AG04450 (cell line): ENCODE results near the gene ATG10. TPM values are rescaled to one million over a fixed set of nuclear protein-coding genes. Genes with fewer than 3 reads are reported as not detected.
A peak's percentile ranks its signal among the peaks of the same experiment; 100 is the strongest.

Experiments used
- CTCF ChIA-PET: fragments of 300-600, 350-600 bp; formaldehyde crosslinking; extraction: SDS; loops from one replicate; lab custom pipeline; 2022; ENCODE audit warnings: antibody characterized with exemption, inconsistent platforms; lab: Charles Lee
- POLR2A ChIA-PET: fragments of 350-600 bp; formaldehyde crosslinking; extraction: SDS; loops from one replicate; lab custom pipeline; 2021; ENCODE audit warnings: antibody characterized with exemption, inconsistent platforms; lab: Yijun Ruan, JAX
- DNase-seq: peaks from one replicate; pipeline ENCODE4 v3.0.0-alpha.2; 2011; ENCODE audit warnings: low read depth, low spot score
- H3K27ac ChIP-seq: one replicate; pipeline ENCODE4 v1.5.1; 2012; ENCODE audit warnings: low read depth, low read length, control low read depth
- H3K27me3 ChIP-seq: one replicate; pipeline ENCODE4 v1.6.0; 2012; ENCODE audit warnings: low read length; ENCODE audit not compliant: control insufficient read depth, insufficient read depth
- H3K4me3 ChIP-seq: 2 replicates; pipeline ENCODE4 v1.5.1; 2011; ENCODE audit warnings: mild to moderate bottlenecking, low read depth, low read length, control low read depth
- H3K9me3 ChIP-seq: 2 replicates; pipeline ENCODE4 v1.5.1; 2012; ENCODE audit warnings: low read length; ENCODE audit not compliant: control insufficient read depth, insufficient read depth
- CTCF ChIP-seq: IDR thresholded peaks from 2 replicates; pipeline ENCODE4 v1.5.1; 2011; ENCODE audit warnings: low read depth, low read length, control low read depth, inconsistent platforms
- polyA plus RNA-seq: library from polyadenylated mRNA; depleted of rRNA; stranded (reverse); fragments of >200 nt; gene quantifications from 2 replicates; pipeline ENCODE4 v1.2.3, GENCODE V29; 2011

The ATG10 gene
- polyA plus RNA-seq, 1 experiment: 4.1 TPM

- Histone ChIP-seq H3K27ac (no peak overlapping the region), H3K4me3 (no peak overlapping the region), H3K9me3 (no peaks in the 10 kb centered on the region), H3K27me3 (no peaks in the 10 kb centered on the region)
- ChIA-PET POLR2A (interaction anchor here (0.6 to 2.0 kb wide), 4 partner anchors 314 to 429 kb away, joined by 3 to 18 read pairs (median 12); partner anchors contain the start of gene SSBP2), CTCF (interaction anchor here (0.6 to 2.6 kb wide), 36 partner anchors 8 to 867 kb away, joined by 3 to 27 read pairs (median 4); partner anchors contain the start of genes SSBP2 and ZCCHC9)
- DNase-seq: peak; percentile 83
- TF ChIP-seq CTCF: peak; percentile 78
Observed at GRCh38 chr5:82165740-82166530, 194.1 kb downstream of the ATG10 start.

DNA sequence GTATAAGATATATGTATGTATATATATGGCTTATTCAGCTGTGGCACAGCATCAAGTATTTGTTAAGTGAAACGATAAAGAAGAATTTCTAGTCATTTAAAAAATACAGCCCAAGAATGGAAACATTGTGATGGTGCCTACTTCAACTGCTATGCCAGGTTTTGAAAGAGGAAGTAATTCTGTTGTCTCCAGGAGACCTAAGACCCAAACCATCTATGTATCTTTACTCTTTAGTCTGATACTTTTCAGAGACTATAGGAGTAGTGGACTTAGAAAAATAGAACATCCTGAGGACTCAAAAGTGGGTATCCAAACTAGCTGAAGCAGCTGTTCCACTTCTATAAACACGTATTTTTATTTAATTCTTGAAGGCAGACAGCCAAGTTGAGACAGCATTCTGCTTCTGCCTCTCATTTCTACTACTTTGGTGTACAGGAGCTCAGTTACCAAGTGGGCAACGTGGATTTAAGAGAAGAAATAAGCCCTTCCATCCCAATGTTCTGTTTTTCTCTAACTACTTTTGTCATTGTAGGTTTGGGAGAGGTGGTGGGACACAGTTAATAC lies 195.6 kb downstream of the ATG10 start:
- Histone ChIP-seq H3K27ac (no peak overlapping the region), H3K27me3 (no peaks in the 10 kb centered on the region), H3K9me3 (no peaks in the 10 kb centered on the region), H3K4me3 (no peak overlapping the region)
- TF ChIP-seq CTCF: no peak
- POLR2A ChIA-PET: no interaction called here
- CTCF ChIA-PET: interaction anchor here (0.6 to 1.9 kb wide), 3 partner anchors 60 to 1554 kb away, joined by 3 to 5 read pairs (median 4); partner anchors contain the start of gene SSBP2
- DNase-seq: no peak

GRCh38 chr5:82168294-82168693 lies 196.5 kb downstream of the ATG10 start:
- Histone ChIP-seq H3K27me3 (no peaks in the 10 kb centered on the region), H3K27ac (no peak overlapping the region), H3K4me3 (no peak overlapping the region), H3K9me3 (no peaks in the 10 kb centered on the region)
- TF ChIP-seq CTCF: no peak
- POLR2A ChIA-PET: no interaction called here
- no peak for DNase-seq
- CTCF ChIA-PET: interaction anchor here (1.0 to 1.9 kb wide), 2 partner anchors 61 to 417 kb away, joined by 3 to 5 read pairs; partner anchors contain the start of gene SSBP2

DNA sequence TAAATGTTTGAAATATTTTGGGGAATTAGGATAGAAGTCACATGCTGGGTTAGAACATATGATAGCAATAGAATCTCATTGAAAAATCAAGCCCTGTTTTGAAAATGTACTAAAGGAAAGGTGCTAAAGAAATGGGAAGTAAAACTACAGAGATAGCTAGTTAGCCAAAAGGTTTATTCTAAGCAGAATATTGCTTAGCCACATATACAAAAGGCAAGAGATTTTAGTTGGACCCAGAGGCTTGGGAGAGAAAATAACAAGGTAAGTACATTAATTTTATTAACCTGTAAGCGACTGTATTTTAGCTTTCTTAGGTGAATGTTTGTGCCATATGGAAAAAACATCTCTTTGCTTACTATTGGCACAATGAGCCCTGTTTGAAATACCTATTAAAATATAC lies 198.1 kb downstream of the ATG10 start:
- no peak overlapping the region for H3K4me3 ChIP-seq
- no peaks in the 10 kb centered on the region for H3K27me3 ChIP-seq
- H3K9me3 ChIP-seq: no peaks in the 10 kb centered on the region
- no peak for TF ChIP-seq CTCF
- POLR2A ChIA-PET: no interaction called here
- no peak for DNase-seq
- H3K27ac ChIP-seq: no peak overlapping the region
- CTCF ChIA-PET: interaction anchor here (1.2 kb wide), 1 partner anchor 745 kb away, joined by 3 read pairs; no protein-coding TSS in a partner anchor
